Fibroblast of the aortic adventitia (primary cell): ENCODE results near the gene CCDC92. TPM values are rescaled to one million over a fixed set of nuclear protein-coding genes. Genes with fewer than 3 reads are reported as not detected.

Experiments
- DNase-seq: peaks from one replicate; pipeline ENCODE4 v3.0.0-alpha.2; 2010; ENCODE audit warnings: low read depth
- H3K4me3 ChIP-seq: 2 replicates; pipeline ENCODE4 v1.5.1; 2011; ENCODE audit warnings: low read depth, mild to moderate bottlenecking, control low read depth, low read length, moderate library complexity
- CTCF ChIP-seq: IDR thresholded peaks from 2 replicates; pipeline ENCODE4 v1.5.1; 2011; ENCODE audit warnings: mild to moderate bottlenecking, low read length, control low read depth, inconsistent platforms; ENCODE audit not compliant: insufficient read depth
- total RNA-seq: library from RNA; depleted of rRNA; stranded (reverse); fragments of >200 nt; gene quantifications from 2 replicates; pipeline ENCODE4 v1.2.3, GENCODE V29; 2012; ENCODE audit warnings: low replicate concordance

Gene CCDC92
- total RNA-seq, 1 donor = 22.7 TPM

GRCh38 chr12:124002021-124002644 lies 29.5 kb upstream of the CCDC92 start:
- H3K4me3 ChIP-seq = no peak overlapping the region
- TF ChIP-seq CTCF = no peak
- DNase-seq = peak; percentile 72

DNA sequence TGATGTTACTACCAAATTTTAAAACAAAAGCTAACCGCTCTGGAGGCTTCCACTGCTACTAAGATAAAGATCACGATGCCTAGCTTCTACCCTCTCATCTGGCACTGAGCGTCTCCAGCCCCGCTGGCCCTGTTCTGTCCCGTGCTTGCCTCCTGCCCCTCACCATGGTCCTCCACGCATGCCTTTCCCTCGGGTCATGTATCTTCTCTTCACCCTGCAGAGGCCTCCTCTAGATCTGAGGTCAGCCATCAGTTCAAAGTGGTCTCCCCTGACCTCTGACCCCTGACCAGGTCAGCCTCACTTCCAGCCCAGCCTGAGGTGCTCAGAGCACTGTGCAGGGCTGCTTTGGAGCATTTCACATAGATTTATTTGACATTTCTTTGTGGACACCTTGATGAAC lies 28.7 kb upstream of the CCDC92 start:
- no peak for TF ChIP-seq CTCF
- DNase-seq = no peak
- no peak overlapping the region for H3K4me3 ChIP-seq

GRCh38 chr12:124000111-124000510 lies 27.5 kb upstream of the CCDC92 start:
- no peak overlapping the region for H3K4me3 ChIP-seq
- no peak for DNase-seq
- no peak for TF ChIP-seq CTCF

GRCh38 chr12:123998991-123999359 lies 26.3 kb upstream of the CCDC92 start:
- peak; percentile 56 for DNase-seq
- H3K4me3 ChIP-seq = no peak overlapping the region
- TF ChIP-seq CTCF = no peak

- no peak for TF ChIP-seq CTCF
- DNase-seq = no peak
- no peak overlapping the region for H3K4me3 ChIP-seq
These were observed 25.8 kb upstream of the CCDC92 start for GRCh38 chr12:123998344-123998990.

- no peak overlapping the region for H3K4me3 ChIP-seq
- TF ChIP-seq CTCF = no peak
- no peak for DNase-seq
These were observed 25.3 kb upstream of the CCDC92 start for GRCh38 chr12:123997908-123998307.
